Measurements from ENCODE around the gene ALPK1.
"Not testable (repeated sequence)": the region's sequence is repeated elsewhere in the genome, so short reads cannot be mapped to it uniquely, and the experiment has no call there.

Gene ALPK1

DNA sequence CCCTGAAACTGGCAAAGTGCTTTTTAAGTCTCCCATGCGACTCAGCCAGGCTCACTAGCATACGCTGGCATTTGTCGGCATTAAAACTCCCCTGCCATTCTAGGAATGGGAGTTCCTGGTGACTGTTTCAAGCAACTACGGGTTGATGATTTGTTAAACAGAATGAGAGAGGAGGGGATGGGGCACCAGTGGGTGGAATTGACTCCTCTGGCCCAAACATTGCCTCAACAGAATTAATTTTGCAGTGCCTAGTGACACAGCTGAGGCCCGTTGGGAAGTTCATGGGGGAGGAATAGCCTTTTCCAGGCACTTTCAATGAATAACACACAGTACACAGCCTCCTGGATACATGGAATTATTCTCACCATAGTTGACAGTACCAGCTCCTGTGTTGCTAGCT is 188.8 kb downstream of the ALPK1 start:
- Histone ChIP-seq H3K4me1 (ENCODE audit: insufficient read depth, low read length) (no peaks in the 10 kb centered on the region), H3K4me3 (ENCODE audit: low read depth in 1 of 2, low read length in 2 of 2) (no peak overlapping the region), H3K9ac (ENCODE audit: low read depth, low read length) (no peak overlapping the region), H4K20me1 (ENCODE audit: insufficient read depth, low read length) (no peaks in the 10 kb centered on the region), H3K27me3 (ENCODE audit: insufficient read depth, low read length, poor library complexity) (peaks cover 5% of the 10 kb centered on the region), H3K79me2 (ENCODE audit: insufficient read depth, low read length) (no peaks in the 10 kb centered on the region), H2AFZ (ENCODE audit: low read depth, low read length) (no peak overlapping the region), H3K36me3 (ENCODE audit: insufficient read depth, low read length) (no peaks in the 10 kb centered on the region), H3K4me2 (ENCODE audit: insufficient read depth, low read length) (no peak overlapping the region), H3K27ac (ENCODE audit: low read length) (no peak overlapping the region), H3K9me3 (ENCODE audit: insufficient read depth, low read length, severe bottlenecking) (peaks cover 9% of the 10 kb centered on the region)
- ATAC-seq (ENCODE audit: insufficient read depth, low read depth) (no peak), DNase-seq (no peak)
- TF ChIP-seq, protein P1, sequence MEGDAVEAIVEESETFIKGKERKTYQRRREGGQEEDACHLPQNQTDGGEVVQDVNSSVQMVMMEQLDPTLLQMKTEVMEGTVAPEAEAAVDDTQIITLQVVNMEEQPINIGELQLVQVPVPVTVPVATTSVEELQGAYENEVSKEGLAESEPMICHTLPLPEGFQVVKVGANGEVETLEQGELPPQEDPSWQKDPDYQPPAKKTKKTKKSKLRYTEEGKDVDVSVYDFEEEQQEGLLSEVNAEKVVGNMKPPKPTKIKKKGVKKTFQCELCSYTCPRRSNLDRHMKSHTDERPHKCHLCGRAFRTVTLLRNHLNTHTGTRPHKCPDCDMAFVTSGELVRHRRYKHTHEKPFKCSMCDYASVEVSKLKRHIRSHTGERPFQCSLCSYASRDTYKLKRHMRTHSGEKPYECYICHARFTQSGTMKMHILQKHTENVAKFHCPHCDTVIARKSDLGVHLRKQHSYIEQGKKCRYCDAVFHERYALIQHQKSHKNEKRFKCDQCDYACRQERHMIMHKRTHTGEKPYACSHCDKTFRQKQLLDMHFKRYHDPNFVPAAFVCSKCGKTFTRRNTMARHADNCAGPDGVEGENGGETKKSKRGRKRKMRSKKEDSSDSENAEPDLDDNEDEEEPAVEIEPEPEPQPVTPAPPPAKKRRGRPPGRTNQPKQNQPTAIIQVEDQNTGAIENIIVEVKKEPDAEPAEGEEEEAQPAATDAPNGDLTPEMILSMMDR (IDR thresholded peaks at IDR 0.05; ENCODE audit: borderline replicate concordance, extremely low read depth, low read length, poor library complexity, severe bottlenecking), result no peak
- no peak for TF ChIP-seq EZH2 (IDR thresholded peaks at IDR 0.05; ENCODE audit: borderline replicate concordance, low read depth, low read length, severe bottlenecking)

DNA sequence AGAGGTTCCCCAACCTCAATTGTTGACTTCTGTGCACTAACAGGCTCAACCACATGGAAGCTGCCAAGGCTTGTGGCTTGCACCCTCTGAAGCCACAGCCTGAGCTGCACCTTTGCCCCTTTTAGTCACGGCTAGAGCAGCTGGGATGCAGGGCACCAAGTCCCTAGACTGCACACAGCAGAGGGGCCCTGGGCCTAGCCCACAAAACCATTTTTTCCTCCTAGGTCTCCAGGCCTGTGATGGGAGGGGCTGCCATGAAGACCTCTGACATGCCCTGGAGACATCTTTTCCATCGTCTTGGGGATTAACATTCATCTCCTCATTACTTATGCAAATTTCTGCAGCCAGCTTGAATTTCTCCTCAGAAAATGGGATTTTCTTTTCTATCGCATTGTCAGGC is 193.6 kb downstream of the ALPK1 start:
- not testable (repeated sequence) for H3K4me3 ChIP-seq (ENCODE audit: low read depth in 1 of 2, low read length in 2 of 2); H3K9me3 ChIP-seq (ENCODE audit: insufficient read depth, low read length, severe bottlenecking); ATAC-seq (ENCODE audit: insufficient read depth, low read depth); H3K79me2 ChIP-seq (ENCODE audit: insufficient read depth, low read length); H3K4me2 ChIP-seq (ENCODE audit: insufficient read depth, low read length); H3K4me1 ChIP-seq (ENCODE audit: insufficient read depth, low read length); H3K9ac ChIP-seq (ENCODE audit: low read depth, low read length); H4K20me1 ChIP-seq (ENCODE audit: insufficient read depth, low read length); H2AFZ ChIP-seq (ENCODE audit: low read depth, low read length); H3K27ac ChIP-seq (ENCODE audit: low read length); DNase-seq; H3K36me3 ChIP-seq (ENCODE audit: insufficient read depth, low read length); H3K27me3 ChIP-seq (ENCODE audit: insufficient read depth, low read length, poor library complexity)
